Peyer's patch (tissue), 4 donors: ENCODE measurements around the gene EIF2AK2. TPM values are rescaled to one million over a fixed set of nuclear protein-coding genes. Genes with fewer than 3 reads are reported as not detected.

ENCODE experiments used
- DNase-seq, 3 donors: peaks; one replicate each; pipeline ENCODE4 v3.0.0-alpha.2; 2017 to 2019
- H3K27ac ChIP-seq, 4 donors: fragments of 200-600 bp; sonication (generic); one replicate each; pipeline ENCODE4 v1.5.1; 2016 to 2019
- H3K27me3 ChIP-seq, 2 donors: fragments of 200-600 bp; sonication (generic); one replicate each; pipeline ENCODE4 v1.5.1; 2019
- H3K36me3 ChIP-seq, 3 donors: fragments of 200-600 bp; sonication (generic); one replicate each; pipeline ENCODE4 v1.5.1; 2016 to 2019
- H3K4me1 ChIP-seq, 4 donors: fragments of 200-600 bp; sonication (generic); one replicate each; pipeline ENCODE4 v1.5.1; 2016 to 2019
- H3K4me3 ChIP-seq, 4 donors: fragments of 200-600 bp; sonication (generic); 1 replicate in 3 of 4; 2 replicates in 1 of 4; pipeline ENCODE4 v1.5.1; 2016 to 2019; ENCODE audit warnings: mild to moderate bottlenecking in 1 of 4
- H3K9me3 ChIP-seq, 4 donors: fragments of 200-600 bp; sonication (generic); one replicate each; pipeline ENCODE4 v1.5.1; 2016 to 2019; ENCODE audit warnings: mild to moderate bottlenecking in 1 of 4
- POLR2A ChIP-seq, 2 donors: fragments of 450-650 bp; IDR thresholded peaks; one replicate each; pipeline ENCODE4 v1.5.1; 2017; ENCODE audit warnings: antibody characterized with exemption in 2 of 2, mild to moderate bottlenecking in 2 of 2, moderate library complexity in 2 of 2
- total RNA-seq, 4 donors: library from RNA; depleted of rRNA; stranded (reverse); fragments of >200 nt; gene quantifications; one replicate each; pipeline ENCODE4 v1.1.0, GENCODE V29; 2016
- TF ChIP-seq, protein P1 (sequence below), 6 experiments: fragments of 450-650 bp in 4 of 6; fragments of 200-600 bp in 2 of 6; sonication (generic) in 1 of 6; IDR thresholded peaks; one replicate each; pipeline ENCODE4 v1.5.1; 2017 to 2019; ENCODE audit warnings: antibody characterized with exemption in 6 of 6, mild to moderate bottlenecking in 3 of 6, moderate library complexity in 1 of 6

The EIF2AK2 gene
- total RNA-seq, 4 donors from 2014 or later, result 18.7 to 31.2 (median 25.7) TPM

- Histone ChIP-seq H3K36me3 (no peaks in the 10 kb centered on the region), H3K27ac (no peak overlapping the region), H3K4me3 (no peak overlapping the region), H3K9me3 (no peaks in the 10 kb centered on the region), H3K27me3 (no peaks in the 10 kb centered on the region), H3K4me1 (no peaks in the 10 kb centered on the region)
- no peak for DNase-seq
- TF ChIP-seq, protein P1, sequence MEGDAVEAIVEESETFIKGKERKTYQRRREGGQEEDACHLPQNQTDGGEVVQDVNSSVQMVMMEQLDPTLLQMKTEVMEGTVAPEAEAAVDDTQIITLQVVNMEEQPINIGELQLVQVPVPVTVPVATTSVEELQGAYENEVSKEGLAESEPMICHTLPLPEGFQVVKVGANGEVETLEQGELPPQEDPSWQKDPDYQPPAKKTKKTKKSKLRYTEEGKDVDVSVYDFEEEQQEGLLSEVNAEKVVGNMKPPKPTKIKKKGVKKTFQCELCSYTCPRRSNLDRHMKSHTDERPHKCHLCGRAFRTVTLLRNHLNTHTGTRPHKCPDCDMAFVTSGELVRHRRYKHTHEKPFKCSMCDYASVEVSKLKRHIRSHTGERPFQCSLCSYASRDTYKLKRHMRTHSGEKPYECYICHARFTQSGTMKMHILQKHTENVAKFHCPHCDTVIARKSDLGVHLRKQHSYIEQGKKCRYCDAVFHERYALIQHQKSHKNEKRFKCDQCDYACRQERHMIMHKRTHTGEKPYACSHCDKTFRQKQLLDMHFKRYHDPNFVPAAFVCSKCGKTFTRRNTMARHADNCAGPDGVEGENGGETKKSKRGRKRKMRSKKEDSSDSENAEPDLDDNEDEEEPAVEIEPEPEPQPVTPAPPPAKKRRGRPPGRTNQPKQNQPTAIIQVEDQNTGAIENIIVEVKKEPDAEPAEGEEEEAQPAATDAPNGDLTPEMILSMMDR (IDR thresholded peaks at IDR 0.05), result no peak
- TF ChIP-seq POLR2A (IDR thresholded peaks at IDR 0.05), result no peak
Measured at GRCh38 chr2:37180006-37180639, 23.3 kb upstream of the EIF2AK2 start.

GRCh38 chr2:37173741-37174140, 17.0 kb upstream of the EIF2AK2 start:
- H3K4me3 ChIP-seq, result no peak overlapping the region
- no peak overlapping the region for H3K27ac ChIP-seq
- no peak for DNase-seq
- H3K9me3 ChIP-seq, result no peaks in the 10 kb centered on the region
- no peaks in the 10 kb centered on the region for H3K4me1 ChIP-seq
- H3K36me3 ChIP-seq, result no peaks in the 10 kb centered on the region
- H3K27me3 ChIP-seq, result no peaks in the 10 kb centered on the region
- no peak for TF ChIP-seq POLR2A (IDR thresholded peaks at IDR 0.05)
- TF ChIP-seq, protein P1 (IDR thresholded peaks at IDR 0.05), result no peak

DNA sequence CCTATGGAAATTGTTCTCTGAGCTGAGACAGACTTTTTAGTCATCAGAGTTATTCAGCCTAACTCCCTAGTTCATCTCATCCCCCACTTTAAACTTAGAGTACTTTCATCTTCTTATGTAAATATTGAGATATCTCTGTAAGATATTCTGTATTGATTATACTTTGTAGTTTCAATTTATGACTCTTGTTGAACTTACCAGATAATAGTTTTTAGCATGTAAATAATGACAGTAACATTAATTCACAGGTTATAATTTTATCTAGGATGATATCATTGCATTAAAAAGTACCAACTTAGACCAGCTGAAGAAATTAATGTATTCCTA, 14.8 kb upstream of the EIF2AK2 start:
- no peak overlapping the region for H3K4me3 ChIP-seq
- H3K36me3 ChIP-seq, result no peaks in the 10 kb centered on the region
- no peaks in the 10 kb centered on the region for H3K4me1 ChIP-seq
- no peak for TF ChIP-seq POLR2A (IDR thresholded peaks at IDR 0.05)
- TF ChIP-seq, protein P1 (IDR thresholded peaks at IDR 0.05), result no peak
- DNase-seq, result no peak
- no peaks in the 10 kb centered on the region for H3K9me3 ChIP-seq
- H3K27me3 ChIP-seq, result no peaks in the 10 kb centered on the region
- H3K27ac ChIP-seq, result no peak overlapping the region

- Histone ChIP-seq H3K27me3 (no peaks in the 10 kb centered on the region), H3K36me3 (no peaks in the 10 kb centered on the region), H3K9me3 (no peaks in the 10 kb centered on the region), H3K27ac (peak overlapping the region in 3 of 4 donors; percentile 32 to 82 (median 72)), H3K4me3 (peak overlapping the region in 2 of 4 donors; percentile 25 to 26), H3K4me1 (no peaks in the 10 kb centered on the region)
- TF ChIP-seq, protein P1 (IDR thresholded peaks at IDR 0.05), result peak; percentile 45 to 68 (median 56)
- no peak for TF ChIP-seq POLR2A (IDR thresholded peaks at IDR 0.05)
- peak in 2 of 3 donors; percentile 52 to 54 for DNase-seq
Measured at GRCh38 chr2:37168217-37168981, 11.6 kb upstream of the EIF2AK2 start.

DNA sequence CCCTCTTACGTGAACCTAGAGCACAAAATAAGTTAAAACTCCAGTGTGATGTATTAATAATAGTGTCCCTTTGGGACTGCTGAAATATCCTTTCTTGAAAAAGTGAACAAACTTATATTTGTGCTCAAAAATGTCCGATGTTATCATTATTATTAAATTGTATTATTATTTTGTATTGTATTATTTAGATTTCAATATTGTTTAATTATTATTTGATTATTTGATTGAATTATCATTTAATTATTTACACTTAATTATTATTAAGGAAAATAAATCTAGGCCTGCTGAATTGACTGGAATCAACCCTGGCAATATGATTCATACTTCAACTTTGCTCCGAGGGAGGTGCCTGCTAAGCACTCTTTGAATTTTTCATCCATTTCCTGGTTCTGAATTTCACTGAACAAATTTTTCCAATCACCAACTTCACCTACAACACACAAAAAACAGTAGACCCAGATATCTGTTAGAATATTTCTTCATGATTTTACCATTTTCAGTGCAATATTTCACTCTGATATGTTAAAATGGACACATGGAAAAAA, 10.9 kb upstream of the EIF2AK2 start:
- peak in 1 of 3 donors; percentile 67 for DNase-seq
- TF ChIP-seq POLR2A (IDR thresholded peaks at IDR 0.05), result no peak
- TF ChIP-seq, protein P1 (IDR thresholded peaks at IDR 0.05), result no peak
- Histone ChIP-seq H3K36me3 (no peaks in the 10 kb centered on the region), H3K27me3 (no peaks in the 10 kb centered on the region), H3K4me3 (peak overlapping the region in 2 of 4 donors; percentile 25 to 26), H3K9me3 (no peaks in the 10 kb centered on the region), H3K27ac (peak overlapping the region in 3 of 4 donors; percentile 32 to 82 (median 72)), H3K4me1 (no peaks in the 10 kb centered on the region)
